Stomach (tissue), 9 donors: ENCODE data around the gene PDZRN3. TPM values are rescaled to one million over a fixed set of nuclear protein-coding genes. Genes with fewer than 3 reads are reported as not detected.
A peak's percentile ranks its signal among the peaks of the same experiment; 100 is the strongest.

Experiments
- DNase-seq, 2 donors: peaks; one replicate each; pipeline versions ENCODE4 v3.0.0 to v3.0.0-alpha.2; 2013 to 2019
- H3K27ac ChIP-seq, 5 donors: fragments of 200-600 bp in 4 of 5; sonication (generic) in 4 of 5; one replicate each; pipeline ENCODE4 v1.5.1; 2013 to 2019; ENCODE audit warnings: mild to moderate bottlenecking in 1 of 5, moderate library complexity in 1 of 5
- H3K27me3 ChIP-seq, 3 donors: fragments of 200-600 bp; sonication (generic); one replicate each; pipeline ENCODE4 v1.5.1; 2017 to 2019; ENCODE audit warnings: mixed run types in 1 of 3
- H3K36me3 ChIP-seq, 4 donors: fragments of 200-600 bp; sonication (generic); 1 replicate in 3 of 4; 2 replicates in 1 of 4; pipeline ENCODE4 v1.5.1; 2016 to 2019
- H3K4me1 ChIP-seq, 4 donors: fragments of 200-600 bp; sonication (generic); one replicate each; pipeline ENCODE4 v1.5.1; 2016 to 2019
- H3K4me3 ChIP-seq, 4 donors: fragments of 200-600 bp; sonication (generic) in 3 of 4; one replicate each; pipeline ENCODE4 v1.5.1; 2016 to 2019; ENCODE audit warnings: mild to moderate bottlenecking in 1 of 4
- H3K9me3 ChIP-seq, 4 donors: fragments of 200-600 bp; sonication (generic); one replicate each; pipeline ENCODE4 v1.5.1; 2016 to 2019
- CTCF ChIP-seq, 7 experiments: fragments of 450-650 bp in 4 of 7; fragments of 200-600 bp in 3 of 7; sonication (generic) in 3 of 7; IDR thresholded peaks; one replicate each; pipeline ENCODE4 v1.5.1; 2016 to 2019; ENCODE audit warnings: antibody characterized with exemption in 7 of 7, control low read depth in 2 of 7, mild to moderate bottlenecking in 1 of 7
- EP300 ChIP-seq: sonication (generic); formaldehyde crosslinking; IDR thresholded peaks from one replicate; pipeline ENCODE4 v1.6.1; 2017; ENCODE audit warnings: antibody characterized with exemption
- POLR2A ChIP-seq, 4 donors: fragments of 450-650 bp; IDR thresholded peaks; one replicate each; pipeline ENCODE4 v1.6.1; 2016; ENCODE audit warnings: antibody characterized with exemption in 4 of 4, control low read depth in 2 of 4, mild to moderate bottlenecking in 1 of 4, moderate library complexity in 1 of 4
- POLR2AphosphoS5 ChIP-seq, 3 donors: sonication (generic); formaldehyde crosslinking; IDR thresholded peaks; one replicate each; pipeline ENCODE4 v1.6.1; 2016; ENCODE audit warnings: antibody characterized with exemption in 3 of 3
- WGBS, 5 donors: extraction: QIAGEN DNeasy Blood & Tissue Kit in 3 of 5; methylation state at CpG; one replicate each; pipeline versions ENCODE4 v1.1.5 to v1.1.7; 2013 to 2018; 5-methylcytosine and 5-hydroxymethylcytosine counted together
- intact Hi-C: fragments of 100-400 bp; cut with DNase I; formaldehyde crosslinking; loops from one replicate; pipeline ENCODE4 v1.15.1; 2023; ENCODE audit warnings: low total_unique reads
- polyA plus RNA-seq, 3 donors: library from polyadenylated mRNA; stranded (reverse); fragments of 200-250 nt; gene quantifications; one replicate each; pipeline ENCODE4 v1.2.3, GENCODE V29; 2013
- total RNA-seq, 5 donors: library from RNA; depleted of rRNA; stranded (reverse); fragments of >200 nt; gene quantifications; one replicate each; pipeline versions ENCODE4 v1.1.0 to v1.2.3, GENCODE V29; 2014 to 2016
- donor health status: healthy with polysubstance abuse.
- donor health status: Bipolar disorder and iron deficiency.
- donor health status: healthy.

The PDZRN3 gene
- total and polyA plus RNA-seq, 8 donors: 21.9 to 174 (median 63.0) TPM

DNA sequence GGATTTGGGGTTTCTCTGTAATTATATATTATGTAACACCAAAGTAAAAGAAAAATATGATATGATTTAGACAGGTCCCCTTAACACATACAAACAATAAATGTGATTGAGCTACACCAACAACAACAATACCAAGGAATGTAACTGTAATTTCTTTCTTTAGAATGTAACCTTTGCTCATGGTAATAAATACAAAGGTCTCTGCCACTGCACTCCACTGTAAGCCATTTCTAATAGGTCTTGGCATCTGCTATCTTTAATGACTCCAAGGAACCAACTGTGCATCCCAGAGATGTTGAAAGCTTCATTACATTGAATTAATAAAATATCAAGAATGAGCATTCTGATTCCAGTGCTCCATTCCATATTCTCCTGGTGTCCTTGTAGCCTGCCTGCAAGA lies 88.8 kb downstream of the PDZRN3 start:
- peaks cover 0 to 44% (median 8%) of the 10 kb centered on the region in 4 donors for H3K4me1 ChIP-seq
- H3K27me3 ChIP-seq: no peaks in the 10 kb centered on the region
- H3K9me3 ChIP-seq: no peaks in the 10 kb centered on the region
- DNase-seq: no peak
- TF ChIP-seq CTCF (IDR thresholded peaks at IDR 0.05) (no peak), POLR2AphosphoS5 (IDR thresholded peaks at IDR 0.05) (no peak), POLR2A (IDR thresholded peaks at IDR 0.05) (no peak), EP300 (no peak)
- H3K27ac ChIP-seq: peak overlapping the region in 1 of 5 donors; percentile 10
- H3K4me3 ChIP-seq: no peak overlapping the region
- no peaks in the 10 kb centered on the region for H3K36me3 ChIP-seq
- intact Hi-C loops: no loop called here

DNA sequence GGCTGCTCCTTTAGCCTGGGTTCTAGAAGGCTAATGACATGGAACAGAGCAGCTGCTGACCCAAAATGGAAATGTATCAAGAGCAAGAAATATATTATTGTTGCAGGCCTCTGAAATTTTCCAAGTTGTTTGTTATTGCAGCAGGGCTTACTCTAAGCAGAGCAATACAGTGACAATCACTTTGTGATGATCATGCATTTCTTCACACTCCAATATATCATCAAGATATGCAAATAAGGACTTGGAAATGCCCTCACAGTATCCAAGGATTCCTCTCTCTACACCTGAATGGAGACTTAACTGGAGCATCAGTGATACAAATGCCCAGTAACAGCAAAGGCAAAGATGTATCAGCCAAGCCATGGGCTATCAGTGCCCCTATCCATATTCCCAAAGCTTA lies 89.6 kb downstream of the PDZRN3 start:
- DNase-seq: no peak
- no peak overlapping the region for H3K4me3 ChIP-seq
- H3K4me1 ChIP-seq: peaks cover 0 to 44% (median 10%) of the 10 kb centered on the region in 4 donors
- TF ChIP-seq POLR2A (IDR thresholded peaks at IDR 0.05) (no peak), CTCF (IDR thresholded peaks at IDR 0.05) (no peak), EP300 (no peak), POLR2AphosphoS5 (IDR thresholded peaks at IDR 0.05) (no peak)
- no peaks in the 10 kb centered on the region for H3K36me3 ChIP-seq
- H3K27ac ChIP-seq: no peak overlapping the region
- intact Hi-C loops: no loop called here
- H3K27me3 ChIP-seq: no peaks in the 10 kb centered on the region
- no peaks in the 10 kb centered on the region for H3K9me3 ChIP-seq

DNA sequence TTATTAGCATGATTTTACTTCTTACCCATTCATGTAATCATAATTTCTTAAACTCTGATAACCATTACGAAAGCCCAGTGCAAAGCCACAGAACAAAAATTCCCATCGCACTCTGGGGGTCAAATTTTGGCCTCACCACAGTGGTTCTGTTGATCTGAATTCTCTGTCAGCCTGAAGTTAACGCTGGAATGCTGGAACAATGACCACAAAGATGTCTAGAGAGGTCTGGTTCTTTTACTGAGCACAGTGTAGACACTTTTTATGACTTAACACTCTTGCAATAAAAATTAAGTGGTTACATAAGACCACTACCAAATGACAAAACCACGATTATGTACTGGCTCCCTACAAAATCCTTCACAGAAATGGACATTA lies 94.7 kb downstream of the PDZRN3 start:
- intact Hi-C loops: no loop called here
- no peak overlapping the region for H3K4me3 ChIP-seq

GRCh38 chr3:73529308-73530021 lies 95.3 kb downstream of the PDZRN3 start:
- WGBS, 5 donors: 36 to 63% (median 44%) methylated on average over 3 of the region's 3 CpGs
- TF ChIP-seq CTCF (IDR thresholded peaks at IDR 0.05): no peak
- TF ChIP-seq POLR2A (IDR thresholded peaks at IDR 0.05): no peak
- no peak for TF ChIP-seq EP300
- TF ChIP-seq POLR2AphosphoS5 (IDR thresholded peaks at IDR 0.05): no peak
- Histone ChIP-seq H3K27ac (peak overlapping the region in 3 of 5 donors; percentile 47 to 88 (median 63)), H3K4me1 (peaks cover 5 to 34% (median 19%) of the 10 kb centered on the region in 4 donors), H3K36me3 (no peaks in the 10 kb centered on the region), H3K4me3 (no peak overlapping the region), H3K27me3 (no peaks in the 10 kb centered on the region), H3K9me3 (no peaks in the 10 kb centered on the region)
- no peak for DNase-seq
- intact Hi-C loops: no loop called here

More for the DNA sequence above, 94.7 kb downstream of the PDZRN3 start:
- Histone ChIP-seq H3K36me3 (no peaks in the 10 kb centered on the region), H3K27me3 (no peaks in the 10 kb centered on the region), H3K27ac (peak overlapping the region in 3 of 5 donors; percentile 22 to 88 (median 47)), H3K4me1 (peaks cover 5 to 34% (median 19%) of the 10 kb centered on the region in 4 donors), H3K9me3 (no peaks in the 10 kb centered on the region)
- TF ChIP-seq POLR2AphosphoS5 (IDR thresholded peaks at IDR 0.05) (no peak), POLR2A (IDR thresholded peaks at IDR 0.05) (no peak), CTCF (IDR thresholded peaks at IDR 0.05) (no peak), EP300 (no peak)
- no peak for DNase-seq
- 48 to 65% (median 57%) methylated on average over 4 of the region's 4 CpGs for WGBS, 5 donors
